Measurements from ENCODE around the gene JAZF1. TPM values are rescaled to one million over a fixed set of nuclear protein-coding genes. Genes with fewer than 3 reads are reported as not detected.

JAZF1 gene
- 3.8 and 5.9 TPM in 2 replicates for total RNA-seq

DNA sequence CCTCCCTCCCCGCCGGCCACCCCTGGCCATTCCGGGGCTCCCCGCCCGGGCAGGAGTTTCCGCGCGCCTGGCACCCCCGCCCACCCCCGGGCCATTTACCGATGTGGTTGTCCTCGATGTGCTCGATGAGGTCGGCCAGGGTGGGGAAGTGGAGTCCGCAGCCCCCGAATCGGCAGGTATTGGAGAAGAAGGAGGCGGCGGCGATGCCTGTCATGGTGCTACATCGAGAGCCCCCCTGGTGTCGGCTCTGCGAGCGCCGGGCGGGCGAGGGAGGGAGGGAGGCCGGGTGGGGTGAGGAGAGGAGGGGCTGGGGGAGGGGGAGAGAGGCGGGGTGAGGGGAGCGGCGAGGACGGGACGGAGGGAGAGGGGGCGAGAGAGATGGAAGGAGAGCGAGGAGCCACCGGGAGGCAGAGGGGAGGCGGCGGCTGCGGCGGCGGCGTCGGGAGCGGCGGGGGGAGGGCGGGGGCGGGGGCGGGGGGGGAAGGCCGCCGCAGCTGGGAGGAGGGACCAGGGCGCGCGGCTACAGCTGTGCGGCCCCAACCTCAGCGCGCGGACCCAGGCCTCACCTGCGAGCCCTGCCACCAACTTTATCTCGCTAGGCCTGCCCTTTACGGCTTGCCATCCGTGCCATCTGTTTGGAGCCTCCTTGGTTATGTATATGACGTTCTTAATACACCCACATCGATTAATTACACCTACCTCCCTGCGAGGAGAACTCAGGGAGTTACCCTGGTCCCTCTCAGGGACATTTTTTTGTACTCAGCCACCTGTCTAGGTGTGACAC lies at the start of gene JAZF1:
TSS of gene JAZF1 (minus strand) at position 432 of the 784 bp plus-strand sequence.

Other genes with a start within 250 kb of the JAZF1 start
- 0.96 and 2.5 TPM in 2 replicates for gene CREB5, start 231.7 kb upstream of the JAZF1 start, total RNA-seq

All from regular cardiac myocyte (primary cell).